ENCODE measurements around the gene RBMS1. TPM values are rescaled to one million over a fixed set of nuclear protein-coding genes. Genes with fewer than 3 reads are reported as not detected.

Gene RBMS1
- total RNA-seq, 1 experiment from 2014 or later: 77.5 TPM

GRCh38 chr2:160277151-160277550 lies 216.5 kb downstream of the RBMS1 start:
- no peaks in the 10 kb centered on the region for H3K9me3 ChIP-seq (ENCODE audit: control insufficient read depth, low read depth, low read length)
- H3K27me3 ChIP-seq (ENCODE audit: insufficient read depth, low read length): no peaks in the 10 kb centered on the region
- no peak overlapping the region for H2BK120ac ChIP-seq (ENCODE audit: low read depth, low read length, poor library complexity, severe bottlenecking)
- no peak overlapping the region for H2AK5ac ChIP-seq (ENCODE audit: insufficient read length, low read length)
- no peak for DNase-seq
- no peaks in the 10 kb centered on the region for H3K27me3 Mint-ChIP-seq (ENCODE audit: low read depth)
- H3K23me2 ChIP-seq (ENCODE audit: insufficient read length, low read depth, low read length, poor library complexity, severe bottlenecking): no peaks in the 10 kb centered on the region
- no peak overlapping the region for H3K56ac ChIP-seq (ENCODE audit: insufficient read length, low read depth, low read length)
- H3K4me1 Mint-ChIP-seq: peaks cover 4 to 9% of the 10 kb centered on the region in 2 experiments; a peak in 3 of 4 replicates
- no peak overlapping the region for H4K91ac ChIP-seq (ENCODE audit: insufficient read length, low read depth, low read length)
- no peak overlapping the region for H2BK12ac ChIP-seq (ENCODE audit: insufficient read length, low read depth, low read length)
- no peak overlapping the region for H3T11ph ChIP-seq (ENCODE audit: low read length)
- H3K27ac ChIP-seq (ENCODE audit: insufficient read length, low read depth, low read length): no peak overlapping the region
- WGBS (ENCODE audit: extremely low coverage, insufficient read length, low lambda C conversion rate): no CpG with 5 or more reads among the region's 6 CpGs
- no peak overlapping the region for H2BK20ac ChIP-seq (ENCODE audit: low read depth, low read length, poor library complexity, severe bottlenecking)
- H4K20me1 ChIP-seq (ENCODE audit: control insufficient read depth, insufficient read depth, insufficient read length): no peaks in the 10 kb centered on the region
- no peak overlapping the region for H3K27ac Mint-ChIP-seq
- no peak overlapping the region for H3K23ac ChIP-seq (ENCODE audit: insufficient read length, low read depth, low read length)
- H2AFZ ChIP-seq (ENCODE audit: low read length): no peak overlapping the region
- no peaks in the 10 kb centered on the region for H3K4me1 ChIP-seq (ENCODE audit: insufficient read depth, low read length)
- H3K9ac ChIP-seq (ENCODE audit: extremely low read depth, insufficient read length, low read length): no peak overlapping the region
- H3K9me3 Mint-ChIP-seq: no peaks in the 10 kb centered on the region
- H3K18ac ChIP-seq (ENCODE audit: insufficient read length, low read depth, low read length): no peak overlapping the region
- no peak overlapping the region for H2BK5ac ChIP-seq (ENCODE audit: insufficient read length, low read length)
- TF ChIP-seq, protein P1, sequence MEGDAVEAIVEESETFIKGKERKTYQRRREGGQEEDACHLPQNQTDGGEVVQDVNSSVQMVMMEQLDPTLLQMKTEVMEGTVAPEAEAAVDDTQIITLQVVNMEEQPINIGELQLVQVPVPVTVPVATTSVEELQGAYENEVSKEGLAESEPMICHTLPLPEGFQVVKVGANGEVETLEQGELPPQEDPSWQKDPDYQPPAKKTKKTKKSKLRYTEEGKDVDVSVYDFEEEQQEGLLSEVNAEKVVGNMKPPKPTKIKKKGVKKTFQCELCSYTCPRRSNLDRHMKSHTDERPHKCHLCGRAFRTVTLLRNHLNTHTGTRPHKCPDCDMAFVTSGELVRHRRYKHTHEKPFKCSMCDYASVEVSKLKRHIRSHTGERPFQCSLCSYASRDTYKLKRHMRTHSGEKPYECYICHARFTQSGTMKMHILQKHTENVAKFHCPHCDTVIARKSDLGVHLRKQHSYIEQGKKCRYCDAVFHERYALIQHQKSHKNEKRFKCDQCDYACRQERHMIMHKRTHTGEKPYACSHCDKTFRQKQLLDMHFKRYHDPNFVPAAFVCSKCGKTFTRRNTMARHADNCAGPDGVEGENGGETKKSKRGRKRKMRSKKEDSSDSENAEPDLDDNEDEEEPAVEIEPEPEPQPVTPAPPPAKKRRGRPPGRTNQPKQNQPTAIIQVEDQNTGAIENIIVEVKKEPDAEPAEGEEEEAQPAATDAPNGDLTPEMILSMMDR (conservative IDR thresholded peaks at IDR 0.05): no peak
- H3K36me3 Mint-ChIP-seq (ENCODE audit: insufficient read depth in 1 of 3, low read depth in 3 of 3): peaks cover 8 to 61% (median 47%) of the 10 kb centered on the region in 3 experiments; a peak in 6 of 7 replicates
- no peaks in the 10 kb centered on the region for H3K79me1 ChIP-seq (ENCODE audit: insufficient read depth, low read depth, low read length, poor library complexity, severe bottlenecking)
- no peak overlapping the region for H3K4me2 ChIP-seq (ENCODE audit: insufficient read depth, insufficient read length, low read length)
- H3K14ac ChIP-seq (ENCODE audit: insufficient read depth, low read length): no peak overlapping the region
- H3K79me2 ChIP-seq (ENCODE audit: insufficient read depth, low read length): no peaks in the 10 kb centered on the region
- no peak overlapping the region for H4K8ac ChIP-seq (replicated peaks; ENCODE audit: insufficient read length, low read depth, low read length)
- H3K4ac ChIP-seq (ENCODE audit: low read depth, low read length): no peak overlapping the region
- no peak overlapping the region for H4K5ac ChIP-seq (ENCODE audit: insufficient read length, low read depth, low read length)
- H3K4me3 Mint-ChIP-seq: no peak overlapping the region
- H2BK15ac ChIP-seq (ENCODE audit: low read depth, low read length): no peak overlapping the region

All from H9 (cell line).